ENCODE results near the gene SH3BP5L. TPM values are rescaled to one million over a fixed set of nuclear protein-coding genes. Genes with fewer than 3 reads are reported as not detected.

SH3BP5L gene
- total and polyA plus RNA-seq, 10 of the 15 experiments (the other 5 are each of a cell fraction or from before 2014, with no cell fraction given): 1.1 to 22.8 (median 10.9) TPM

GRCh38 chr1:248872752-248873408 is 47.2 kb upstream of the SH3BP5L start (continued):
- TF ChIP-seq SKIL (IDR thresholded peaks at IDR 0.05; ENCODE audit: low read depth, poor library complexity, severe bottlenecking) (no peak), E2F8 (IDR thresholded peaks at IDR 0.05; ENCODE audit: low read depth, partially characterized antibody) (no peak), MEF2B (IDR thresholded peaks at IDR 0.05; ENCODE audit: partially characterized antibody, poor library complexity, severe bottlenecking) (peak; percentile 75), NR2F1 (conservative IDR thresholded peaks at IDR 0.05) (no peak; the same call in none of the 2 replicates), IRF4 (IDR thresholded peaks at IDR 0.05; ENCODE audit: low read depth, low read length) (0 out of 2 replicates have a peak, but pooled peaks have one; percentile 19), RAD51 (IDR thresholded peaks at IDR 0.05) (0 out of 2 replicates have a peak, but pooled peaks have one; percentile 23), MXI1 (IDR thresholded peaks at IDR 0.05; ENCODE audit: low read depth, low read length) (peak; percentile 12; the same call in 1 of the 2 replicates), MYB (IDR thresholded peaks at IDR 0.05; ENCODE audit: borderline replicate concordance, low read depth, low read length) (no peak), HDAC6 (IDR thresholded peaks at IDR 0.05; ENCODE audit: unreplicated experiment) (no peak), EP300 (IDR thresholded peaks at IDR 0.05; ENCODE audit: borderline replicate concordance in 1 of 2, control insufficient read depth in 1 of 2, low read depth in 2 of 2, low read length in 2 of 2) (no peak), ESRRA (IDR thresholded peaks at IDR 0.05; ENCODE audit: low read length) (no peak), IKZF2 (IDR thresholded peaks at IDR 0.05) (peak; percentile 8 to 19; a peak in 3 of 4 replicates), MAX (IDR thresholded peaks at IDR 0.05; ENCODE audit: low read depth, low read length) (no peak), MTA2 (IDR thresholded peaks at IDR 0.05; ENCODE audit: low read depth) (no peak), ATF2 (IDR thresholded peaks at IDR 0.05; ENCODE audit: low read length) (no peak)
- TF ChIP-seq, protein P1, sequence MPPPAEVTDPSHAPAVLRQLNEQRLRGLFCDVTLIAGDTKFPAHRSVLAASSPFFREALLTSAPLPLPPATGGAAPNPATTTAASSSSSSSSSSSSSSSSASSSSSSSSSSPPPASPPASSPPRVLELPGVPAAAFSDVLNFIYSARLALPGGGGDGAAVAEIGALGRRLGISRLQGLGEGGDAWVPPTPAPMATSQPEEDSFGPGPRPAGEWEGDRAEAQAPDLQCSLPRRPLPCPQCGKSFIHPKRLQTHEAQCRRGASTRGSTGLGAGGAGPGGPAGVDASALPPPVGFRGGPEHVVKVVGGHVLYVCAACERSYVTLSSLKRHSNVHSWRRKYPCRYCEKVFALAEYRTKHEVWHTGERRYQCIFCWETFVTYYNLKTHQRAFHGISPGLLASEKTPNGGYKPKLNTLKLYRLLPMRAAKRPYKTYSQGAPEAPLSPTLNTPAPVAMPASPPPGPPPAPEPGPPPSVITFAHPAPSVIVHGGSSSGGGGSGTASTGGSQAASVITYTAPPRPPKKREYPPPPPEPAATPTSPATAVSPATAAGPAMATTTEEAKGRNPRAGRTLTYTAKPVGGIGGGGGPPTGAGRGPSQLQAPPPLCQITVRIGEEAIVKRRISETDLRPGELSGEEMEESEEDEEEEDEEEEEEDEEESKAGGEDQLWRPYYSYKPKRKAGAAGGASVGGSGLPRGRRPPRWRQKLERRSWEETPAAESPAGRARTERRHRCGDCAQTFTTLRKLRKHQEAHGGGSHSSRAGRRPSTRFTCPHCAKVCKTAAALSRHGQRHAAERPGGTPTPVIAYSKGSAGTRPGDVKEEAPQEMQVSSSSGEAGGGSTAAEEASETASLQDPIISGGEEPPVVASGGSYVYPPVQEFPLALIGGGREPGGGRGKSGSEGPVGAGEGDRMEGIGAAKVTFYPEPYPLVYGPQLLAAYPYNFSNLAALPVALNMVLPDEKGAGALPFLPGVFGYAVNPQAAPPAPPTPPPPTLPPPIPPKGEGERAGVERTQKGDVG (CRISPR knock-in tag; IDR thresholded peaks at IDR 0.05): no peak
